ENCODE data around the gene FLOT2. TPM values are rescaled to one million over a fixed set of nuclear protein-coding genes. Genes with fewer than 3 reads are reported as not detected.

FLOT2 gene
- total RNA-seq, 1 donor from 2014 or later: 136 TPM

GRCh38 chr17:28834420-28834819 is 63.1 kb downstream of the FLOT2 start:
- intact Hi-C loops (cut with micrococcal nuclease): no loop called here
- Mint-ChIP-seq H3K36me3 (ENCODE audit: low read depth) (peaks cover 19% of the 10 kb centered on the region), H3K4me1 (ENCODE audit: low read depth) (peaks cover 10% of the 10 kb centered on the region), H3K9me3 (no peaks in the 10 kb centered on the region), H3K4me3 (ENCODE audit: low read depth) (no peak overlapping the region), H3K27me3 (ENCODE audit: low read depth) (no peaks in the 10 kb centered on the region), H3K27ac (no peak overlapping the region)
- no peak for DNase-seq (ENCODE audit: low spot score)

Other genes with a start within 250 kb of the FLOT2 start
- 40.3 and 49.2 TPM in 2 replicates for gene SDF2, start 235.8 kb downstream of the FLOT2 start, total RNA-seq
- 97.5 and 102 TPM in 2 replicates for gene SUPT6H, start 235.5 kb downstream of the FLOT2 start, total RNA-seq
- 7.0 and 7.7 TPM in 2 replicates for gene PROCA1, start 185.8 kb downstream of the FLOT2 start, total RNA-seq
- 19.4 and 21.5 TPM in 2 replicates for gene RAB34, start 179.9 kb downstream of the FLOT2 start, total RNA-seq
- 1,712 and 1,733 TPM in 2 replicates for gene RPL23A, start 177.7 kb downstream of the FLOT2 start, total RNA-seq
- 8.0 and 8.2 TPM in 2 replicates for gene TLCD1, start 171.5 kb downstream of the FLOT2 start, total RNA-seq
- gene NEK8, start 168.9 kb downstream of the FLOT2 start, total RNA-seq: 3.6 and 4.2 TPM in 2 replicates
- gene TRAF4, start 153.7 kb downstream of the FLOT2 start, total RNA-seq: 125 and 129 TPM in 2 replicates
- gene FAM222B, start 54.9 kb downstream of the FLOT2 start, total RNA-seq: 19.6 and 23.0 TPM in 2 replicates
- 54.5 and 60.4 TPM in 2 replicates for gene ERAL1, start 42.7 kb downstream of the FLOT2 start, total RNA-seq
- 30.6 and 32.9 TPM in 2 replicates for gene DHRS13, start 5.3 kb upstream of the FLOT2 start, total RNA-seq
- gene PHF12, start 53.8 kb upstream of the FLOT2 start, total RNA-seq: 59.5 and 62.1 TPM in 2 replicates
- gene SEZ6, start 108.3 kb upstream of the FLOT2 start, total RNA-seq: not detected in 2 replicates
- gene PIPOX, start 145.4 kb upstream of the FLOT2 start, total RNA-seq: 2.0 and 2.8 TPM in 2 replicates